ENCODE measurements around the gene HNF4A.

HNF4A gene

GRCh38 chr20:44426879-44427790 lies 71.6 kb downstream of the HNF4A start:
- no peak for DNase-seq

- DNase-seq: no peak
These were observed 72.3 kb downstream of the HNF4A start for GRCh38 chr20:44427804-44428173.

- DNase-seq: no peak
These were observed 72.9 kb downstream of the HNF4A start for GRCh38 chr20:44428174-44429016.

GRCh38 chr20:44429017-44429339 lies 73.5 kb downstream of the HNF4A start:
- no peak for DNase-seq

GRCh38 chr20:44429419-44430269 lies 74.1 kb downstream of the HNF4A start:
- DNase-seq: no peak

- DNase-seq: no peak
These were observed 75.0 kb downstream of the HNF4A start for GRCh38 chr20:44430270-44431065.

GRCh38 chr20:44431118-44431501 lies 75.6 kb downstream of the HNF4A start:
- no peak for DNase-seq

GRCh38 chr20:44431502-44432234 lies 76.2 kb downstream of the HNF4A start:
- no peak for DNase-seq

- DNase-seq: no peak
These were observed 77.4 kb downstream of the HNF4A start for GRCh38 chr20:44432618-44433577.

- no peak for DNase-seq
These were observed 78.4 kb downstream of the HNF4A start for GRCh38 chr20:44433751-44434538.

GRCh38 chr20:44435630-44436335 lies 80.3 kb downstream of the HNF4A start:
- DNase-seq: no peak

GRCh38 chr20:44436393-44436792 lies 80.9 kb downstream of the HNF4A start:
- no peak for DNase-seq

GRCh38 chr20:44437497-44437896 lies 82.0 kb downstream of the HNF4A start:
- DNase-seq: no peak

GRCh38 chr20:44438782-44439181 lies 83.3 kb downstream of the HNF4A start:
- no peak for DNase-seq

GRCh38 chr20:44439318-44439717 lies 83.8 kb downstream of the HNF4A start:
- DNase-seq: no peak

- no peak for DNase-seq
These were observed 87.0 kb downstream of the HNF4A start for GRCh38 chr20:44442298-44443070.

- no peak for DNase-seq
These were observed 90.5 kb downstream of the HNF4A start for GRCh38 chr20:44445742-44446710.

Measured in NCI-H2227 treated with DMSO at 0.1 percent for 48 hours (cell line).